H54 (cell line): ENCODE results near the gene ADH5.
"Not testable (repeated sequence)": the region's sequence is repeated elsewhere in the genome, so short reads cannot be mapped to it uniquely, and the experiment has no call there.

Experiments used
- DNase-seq: peaks from one replicate; pipeline ENCODE4 v3.0.0; 2011; ENCODE audit warnings: low spot score, mixed read lengths; ENCODE audit not compliant: insufficient read length
- FAIRE-seq: peaks from 3 replicates; lab custom pipeline; 2011; peaks lifted over from hg19 to GRCh38; lab: Jason Lieb, UNC
- POLR2A ChIP-seq: IDR thresholded peaks from 2 replicates; pipeline ENCODE4 v1.6.1; 2011; ENCODE audit warnings: low read depth, mild to moderate bottlenecking, low read length

The ADH5 gene

DNA sequence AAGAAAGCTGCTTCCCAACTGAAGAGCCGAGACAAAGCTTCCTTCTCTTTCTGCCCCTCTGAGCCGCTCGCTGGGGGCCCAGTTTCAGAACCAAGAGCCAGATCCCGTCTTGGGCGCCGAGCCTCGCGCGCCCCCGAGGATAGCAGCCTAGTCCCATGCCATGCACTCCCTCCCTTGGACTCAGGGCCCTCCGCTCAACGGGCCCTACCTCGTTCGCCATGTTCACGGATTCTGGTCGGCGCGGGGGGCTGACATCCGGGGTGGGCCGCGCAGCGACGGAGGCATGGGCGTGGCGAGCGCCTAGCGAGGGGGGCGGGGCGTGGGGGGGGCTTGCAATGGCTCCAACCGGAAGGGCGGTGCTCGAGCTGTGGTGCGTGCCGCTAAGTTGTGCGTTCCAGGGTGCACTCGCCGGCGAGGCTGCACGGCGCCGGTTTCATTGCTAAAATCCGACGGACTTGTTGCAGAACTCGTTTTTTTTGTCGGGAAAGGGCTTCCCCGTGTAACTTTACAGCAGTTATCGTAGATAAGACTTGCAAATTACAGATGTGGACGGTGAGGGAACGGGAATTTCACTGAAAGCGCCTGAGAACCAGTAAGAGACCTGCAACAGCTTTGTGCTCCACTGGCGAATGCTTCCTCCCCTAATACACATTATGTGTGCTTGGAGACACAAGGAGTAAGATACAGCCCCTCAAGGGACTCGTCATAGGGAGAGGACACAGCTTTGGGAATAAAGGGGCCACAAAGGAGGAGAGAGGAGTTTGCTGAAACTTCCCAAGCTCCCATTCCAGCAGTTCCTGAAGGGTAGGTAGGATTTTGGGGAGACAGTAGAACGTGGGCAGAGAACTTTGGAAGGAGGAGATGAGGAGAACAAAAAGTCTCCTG, at the start of gene ADH5:
ADH5 (minus strand) TSS at position 308 of the 885 bp plus-strand sequence; CDS start at position 220, 88 bp downstream.
- TF ChIP-seq POLR2A: peak; percentile 92
- DNase-seq: peak; percentile 49
- no peak for FAIRE-seq

DNA sequence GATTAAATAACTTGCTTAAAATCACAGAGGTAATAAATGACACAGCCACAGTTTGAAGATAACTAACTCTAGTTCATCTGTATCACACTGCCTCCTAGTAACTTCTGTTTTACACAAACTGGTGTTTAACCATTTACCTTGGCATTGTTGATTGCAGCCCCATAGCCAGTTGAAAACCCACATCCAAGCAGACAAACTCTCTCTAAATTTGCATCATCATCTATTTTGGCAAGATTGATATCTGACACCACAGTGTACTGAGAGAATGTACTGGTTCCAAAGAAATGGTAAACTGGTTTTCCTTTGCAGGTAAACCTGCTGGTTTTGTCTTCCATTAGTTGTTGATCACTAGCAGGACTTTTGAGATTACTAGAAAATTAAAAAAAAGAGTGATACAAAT, 47.7 kb upstream of the ADH5 start:
- TF ChIP-seq POLR2A: no peak
- FAIRE-seq (no peak), DNase-seq (no peak)

DNA sequence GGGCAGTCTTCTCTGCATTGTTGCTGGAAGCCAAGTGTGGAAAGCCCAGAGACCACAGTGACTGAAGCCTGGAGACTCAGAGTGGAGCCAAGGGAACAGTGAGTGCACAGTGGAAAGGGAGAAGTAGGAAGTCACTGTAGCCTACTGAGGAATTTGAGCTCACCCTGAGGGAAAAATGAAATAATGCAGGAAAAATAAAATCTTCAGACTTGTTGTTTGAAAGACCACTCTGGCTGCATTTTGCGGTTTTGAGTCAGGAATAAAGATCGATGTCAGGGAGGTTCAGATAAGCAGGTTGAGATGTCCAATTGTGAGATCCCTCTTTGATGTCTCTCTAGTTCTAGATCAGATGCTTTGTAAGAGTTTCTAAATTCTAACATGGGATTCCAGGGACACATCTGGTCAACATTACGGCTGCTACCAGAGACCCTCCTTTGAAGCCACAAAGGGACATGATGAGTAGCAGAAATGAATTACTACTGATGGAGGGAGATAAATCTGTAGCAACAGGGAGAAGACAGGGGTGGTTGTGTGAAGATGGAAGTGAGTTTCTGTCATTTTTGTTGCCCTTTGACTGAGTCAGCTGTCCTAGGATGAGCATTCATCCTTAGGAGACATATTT, 47.1 kb upstream of the ADH5 start:
- DNase-seq (no peak), FAIRE-seq (no peak)
- no peak for TF ChIP-seq POLR2A

DNA sequence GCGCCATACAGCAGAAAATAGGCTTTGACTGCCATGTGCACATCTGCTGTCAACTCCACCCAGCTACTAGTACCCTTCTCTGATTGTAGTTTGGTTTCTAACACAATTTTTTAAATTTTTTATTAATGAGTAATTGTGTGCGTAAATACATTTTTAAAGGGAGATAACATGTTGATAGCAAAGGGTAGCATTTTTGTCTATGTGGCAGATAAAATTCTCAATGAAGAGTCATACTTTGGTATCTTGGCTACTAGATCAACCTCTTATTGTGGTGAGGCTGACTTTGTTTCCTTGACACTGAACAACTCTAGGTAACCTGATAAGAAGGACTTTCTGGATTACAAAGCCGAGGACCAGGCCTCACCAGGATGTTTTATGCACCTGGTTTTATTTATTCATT, 46.0 kb upstream of the ADH5 start:
- DNase-seq (no peak), FAIRE-seq (no peak)
- TF ChIP-seq POLR2A: no peak

GRCh38 chr4:99131378-99131777, 42.8 kb upstream of the ADH5 start:
- no peak for TF ChIP-seq POLR2A
- no peak for DNase-seq
- FAIRE-seq: no peak

DNA sequence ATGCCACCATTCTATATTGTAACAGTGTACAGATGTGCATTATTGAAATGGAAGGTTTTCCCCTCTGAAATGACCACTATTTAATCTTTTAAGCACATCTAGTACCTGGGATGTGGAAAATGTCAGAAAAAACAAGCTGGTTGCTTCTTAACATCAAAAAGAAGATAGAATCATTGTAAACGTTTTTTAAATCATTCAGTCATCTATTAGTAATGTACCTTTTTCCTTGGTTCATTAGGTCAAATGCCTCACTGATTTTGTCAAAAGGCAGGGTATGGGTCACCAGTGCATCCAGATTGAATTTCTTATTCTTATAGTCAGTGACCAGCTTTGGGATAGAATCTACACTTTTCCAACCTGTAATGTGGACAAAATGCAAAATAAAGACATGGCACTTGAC, 37.8 kb upstream of the ADH5 start:
- TF ChIP-seq POLR2A: no peak
- FAIRE-seq: no peak
- no peak for DNase-seq

- no peak for FAIRE-seq
Measured at GRCh38 chr4:99121008-99121407, 32.4 kb upstream of the ADH5 start.

GRCh38 chr4:99120501-99120900, 31.9 kb upstream of the ADH5 start:
- no peak for TF ChIP-seq POLR2A
- DNase-seq (no peak), FAIRE-seq (no peak)

More at GRCh38 chr4:99121008-99121407, 32.4 kb upstream of the ADH5 start:
- no peak for DNase-seq
- TF ChIP-seq POLR2A: no peak

- TF ChIP-seq POLR2A: no peak
- FAIRE-seq (no peak), DNase-seq (no peak)
Measured at GRCh38 chr4:99117876-99118693, 29.5 kb upstream of the ADH5 start.

DNA sequence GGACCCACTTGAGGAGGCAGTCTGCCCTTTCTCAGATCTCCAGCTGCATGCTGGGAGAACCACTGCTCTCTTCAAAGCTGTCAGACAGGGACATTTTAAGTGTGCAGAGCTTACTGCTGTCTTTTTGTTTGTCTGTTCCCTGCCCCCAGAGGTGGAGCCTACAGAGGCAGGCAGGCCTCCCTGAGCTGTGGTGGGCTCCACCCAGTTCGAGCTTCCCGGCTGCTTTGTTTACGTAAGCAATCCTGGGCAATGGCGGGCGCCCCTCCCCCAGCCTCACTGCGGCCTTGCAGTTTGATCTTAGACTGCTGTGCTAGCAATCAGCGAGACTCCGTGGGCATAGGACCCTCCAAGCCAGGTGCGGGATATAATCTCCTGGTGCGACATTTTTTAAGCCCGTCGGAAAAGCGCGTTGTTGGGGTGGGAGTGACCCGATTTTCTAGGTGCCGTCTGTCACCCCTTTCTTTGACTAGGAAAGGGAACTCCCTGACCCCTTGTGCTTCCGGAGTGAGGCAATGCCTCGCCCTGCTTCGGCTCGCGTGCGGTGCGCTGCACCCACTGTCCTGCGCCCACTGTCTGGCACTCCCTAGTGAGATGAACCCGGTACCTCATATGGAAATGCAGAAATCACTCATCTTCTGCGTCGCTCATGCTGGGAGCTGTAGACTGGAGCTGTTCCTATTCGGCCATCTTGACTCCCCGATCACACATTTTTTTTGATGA, 28.7 kb upstream of the ADH5 start:
- not testable (repeated sequence) for FAIRE-seq, DNase-seq

DNA sequence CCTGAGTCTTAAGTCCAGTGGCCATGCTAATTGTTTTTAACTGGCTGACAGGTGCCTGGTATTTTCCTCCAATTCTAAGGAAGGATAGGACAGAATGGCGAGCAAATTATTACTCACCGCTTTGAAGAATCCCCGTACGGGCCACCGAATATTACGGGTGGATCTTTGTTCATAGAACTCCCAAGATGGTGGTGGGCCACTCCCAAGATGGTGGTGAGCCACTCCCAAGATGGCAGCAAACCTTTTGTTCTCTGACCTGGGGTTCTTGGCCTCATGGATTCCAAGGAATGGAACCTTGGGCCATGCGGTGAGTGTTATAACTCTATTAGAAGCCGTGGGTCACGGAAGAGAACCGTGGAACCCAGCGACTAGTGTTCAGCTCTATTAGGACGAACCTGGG, 20.7 kb upstream of the ADH5 start:
- DNase-seq, FAIRE-seq: not testable (repeated sequence)

DNA sequence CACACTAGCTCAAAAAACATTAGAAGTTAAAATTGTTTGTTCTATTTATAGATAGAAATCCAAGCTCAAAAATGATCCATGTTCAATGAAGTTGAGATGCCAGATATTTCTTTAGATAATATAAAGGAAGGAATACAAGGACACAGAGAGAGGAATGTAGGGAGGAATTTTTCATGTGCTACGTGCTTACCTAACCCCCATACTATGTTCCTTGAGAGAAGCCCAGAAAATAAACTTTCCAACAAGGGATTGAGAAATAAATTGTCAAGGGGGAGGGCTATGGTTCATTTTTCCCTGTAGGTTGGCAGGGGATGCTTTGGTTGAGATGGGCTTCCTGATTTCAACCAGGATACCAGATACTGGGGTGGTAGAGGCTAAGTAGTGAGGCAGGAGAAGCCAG, 15.6 kb upstream of the ADH5 start:
- FAIRE-seq: no peak
- TF ChIP-seq POLR2A: no peak
- no peak for DNase-seq

DNA sequence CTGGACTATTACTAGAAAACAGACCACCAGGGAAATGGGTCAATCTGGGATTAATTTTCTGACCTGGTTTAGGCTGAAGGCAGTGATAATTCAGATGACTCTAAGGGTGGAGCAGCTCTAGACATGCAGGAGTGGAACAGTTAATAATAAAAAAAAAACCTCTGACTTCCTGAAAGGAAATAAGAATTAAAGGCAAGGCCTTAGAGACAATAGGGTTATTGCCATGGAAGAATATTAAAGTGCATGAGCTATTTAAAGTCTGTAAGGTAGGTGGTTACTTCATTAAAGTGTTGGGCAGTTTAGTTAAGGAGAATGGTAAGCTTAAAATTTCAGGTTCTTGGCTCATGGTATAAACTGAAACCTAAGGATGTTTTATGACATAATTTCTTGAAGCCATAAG, 14.6 kb upstream of the ADH5 start:
- TF ChIP-seq POLR2A: no peak
- DNase-seq (no peak), FAIRE-seq (no peak)
